ENCODE measurements around the gene SLC6A7. TPM values are rescaled to one million over a fixed set of nuclear protein-coding genes. Genes with fewer than 3 reads are reported as not detected.
"Not testable (repeated sequence)": the region's sequence is repeated elsewhere in the genome, so short reads cannot be mapped to it uniquely, and the experiment has no call there.

Gene SLC6A7
- total RNA-seq, 1 experiment from 2014 or later, result not detected

GRCh38 chr5:150227606-150228273 is 37.9 kb downstream of the SLC6A7 start:
- Histone ChIP-seq H3K9me3 (ENCODE audit: low read depth, low read length, poor library complexity, severe bottlenecking) (no peaks in the 10 kb centered on the region), H3K4me1 (ENCODE audit: insufficient read depth, low read length, poor library complexity, severe bottlenecking) (no peaks in the 10 kb centered on the region), H3K4me3 (ENCODE audit: low read depth, low read length, poor library complexity, severe bottlenecking) (no peak overlapping the region), H3K36me3 (ENCODE audit: insufficient read depth, low read length, poor library complexity, severe bottlenecking) (no peaks in the 10 kb centered on the region), H3K27ac (ENCODE audit: low read depth, low read length, poor library complexity, severe bottlenecking) (no peak overlapping the region), H3K27me3 (replicated peaks; ENCODE audit: insufficient read depth, low read depth, low read length, poor library complexity) (no peaks in the 10 kb centered on the region)
- TF ChIP-seq EZH2 (IDR thresholded peaks at IDR 0.05; ENCODE audit: borderline replicate concordance, low read depth, low read length, poor library complexity, severe bottlenecking), result no peak
- TF ChIP-seq, protein P1, sequence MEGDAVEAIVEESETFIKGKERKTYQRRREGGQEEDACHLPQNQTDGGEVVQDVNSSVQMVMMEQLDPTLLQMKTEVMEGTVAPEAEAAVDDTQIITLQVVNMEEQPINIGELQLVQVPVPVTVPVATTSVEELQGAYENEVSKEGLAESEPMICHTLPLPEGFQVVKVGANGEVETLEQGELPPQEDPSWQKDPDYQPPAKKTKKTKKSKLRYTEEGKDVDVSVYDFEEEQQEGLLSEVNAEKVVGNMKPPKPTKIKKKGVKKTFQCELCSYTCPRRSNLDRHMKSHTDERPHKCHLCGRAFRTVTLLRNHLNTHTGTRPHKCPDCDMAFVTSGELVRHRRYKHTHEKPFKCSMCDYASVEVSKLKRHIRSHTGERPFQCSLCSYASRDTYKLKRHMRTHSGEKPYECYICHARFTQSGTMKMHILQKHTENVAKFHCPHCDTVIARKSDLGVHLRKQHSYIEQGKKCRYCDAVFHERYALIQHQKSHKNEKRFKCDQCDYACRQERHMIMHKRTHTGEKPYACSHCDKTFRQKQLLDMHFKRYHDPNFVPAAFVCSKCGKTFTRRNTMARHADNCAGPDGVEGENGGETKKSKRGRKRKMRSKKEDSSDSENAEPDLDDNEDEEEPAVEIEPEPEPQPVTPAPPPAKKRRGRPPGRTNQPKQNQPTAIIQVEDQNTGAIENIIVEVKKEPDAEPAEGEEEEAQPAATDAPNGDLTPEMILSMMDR (conservative IDR thresholded peaks at IDR 0.05; ENCODE audit: low read depth, low read length), result no peak
- ChIA-PET CTCF (interaction anchor here (0.6 kb wide), 2 partner anchors 77 to 496 kb away, joined by 3 read pairs; no protein-coding TSS in a partner anchor), POLR2A (ENCODE audit: low non-redundant PET) (no interaction called here)
- BruUV-seq (replicated peaks), result no TSS peak
- intact Hi-C loops (cut with micrococcal nuclease; ENCODE audit: unreplicated experiment), result no loop called here
- DNase-seq (ENCODE audit: low spot score), result no peak

DNA sequence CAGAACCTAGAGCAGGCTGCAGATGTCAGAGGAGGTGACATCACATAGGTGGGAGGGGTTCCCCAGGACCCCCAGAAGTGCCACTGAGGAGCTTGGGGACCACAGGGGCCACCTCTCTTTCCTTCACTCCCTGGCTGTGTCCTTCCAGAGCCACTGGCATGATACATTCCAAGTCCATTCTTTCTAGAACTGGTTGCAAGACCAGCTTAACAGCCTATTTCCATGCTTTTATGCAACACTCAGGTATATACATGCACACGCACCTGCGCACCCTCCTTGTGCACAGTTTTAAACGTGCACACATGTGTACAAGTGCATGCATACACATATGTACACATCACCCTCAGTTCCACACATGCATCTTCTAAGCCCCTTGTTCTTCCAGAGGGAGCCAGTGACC is 39.7 kb downstream of the SLC6A7 start:
- Histone ChIP-seq H3K4me1 (ENCODE audit: insufficient read depth, low read length, poor library complexity, severe bottlenecking) (no peaks in the 10 kb centered on the region), H3K27ac (ENCODE audit: low read depth, low read length, poor library complexity, severe bottlenecking) (no peak overlapping the region), H3K9me3 (ENCODE audit: low read depth, low read length, poor library complexity, severe bottlenecking) (no peaks in the 10 kb centered on the region), H3K4me3 (ENCODE audit: low read depth, low read length, poor library complexity, severe bottlenecking) (no peak overlapping the region), H3K27me3 (replicated peaks; ENCODE audit: insufficient read depth, low read depth, low read length, poor library complexity) (no peaks in the 10 kb centered on the region), H3K36me3 (ENCODE audit: insufficient read depth, low read length, poor library complexity, severe bottlenecking) (no peaks in the 10 kb centered on the region)
- no TSS peak for BruUV-seq (replicated peaks)
- intact Hi-C loops (cut with micrococcal nuclease; ENCODE audit: unreplicated experiment), result no loop called here
- no peak for DNase-seq (ENCODE audit: low spot score)
- ChIA-PET POLR2A (ENCODE audit: low non-redundant PET) (no interaction called here), CTCF (no interaction called here)
- TF ChIP-seq, protein P1 (conservative IDR thresholded peaks at IDR 0.05; ENCODE audit: low read depth, low read length), result no peak
- no peak for TF ChIP-seq EZH2 (IDR thresholded peaks at IDR 0.05; ENCODE audit: borderline replicate concordance, low read depth, low read length, poor library complexity, severe bottlenecking)

DNA sequence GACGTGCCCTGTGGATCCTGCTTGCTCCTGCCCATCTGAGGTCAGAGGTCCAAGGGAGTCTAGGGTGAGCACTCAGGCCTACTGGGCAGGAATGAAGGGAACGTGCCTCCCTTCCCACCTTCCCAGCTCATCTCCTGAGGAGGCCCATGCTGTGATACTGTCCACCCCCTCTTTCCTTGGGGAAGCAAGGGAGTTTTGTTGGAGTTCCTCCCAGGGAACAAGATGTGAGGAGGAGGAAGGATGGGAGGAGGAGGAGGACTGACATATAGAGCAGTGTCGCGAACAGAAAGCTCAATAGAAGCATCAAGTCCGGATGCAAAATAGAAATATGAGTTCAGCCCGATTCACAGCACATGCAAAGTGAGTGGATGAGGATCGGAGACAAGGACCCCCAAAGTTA is 41.0 kb downstream of the SLC6A7 start:
- CTCF ChIA-PET, result no interaction called here
- Histone ChIP-seq H3K27ac (ENCODE audit: low read depth, low read length, poor library complexity, severe bottlenecking) (no peak overlapping the region), H3K27me3 (replicated peaks; ENCODE audit: insufficient read depth, low read depth, low read length, poor library complexity) (no peaks in the 10 kb centered on the region), H3K4me1 (ENCODE audit: insufficient read depth, low read length, poor library complexity, severe bottlenecking) (no peaks in the 10 kb centered on the region), H3K4me3 (ENCODE audit: low read depth, low read length, poor library complexity, severe bottlenecking) (no peak overlapping the region), H3K36me3 (ENCODE audit: insufficient read depth, low read length, poor library complexity, severe bottlenecking) (no peaks in the 10 kb centered on the region), H3K9me3 (ENCODE audit: low read depth, low read length, poor library complexity, severe bottlenecking) (no peaks in the 10 kb centered on the region)
- POLR2A ChIA-PET (ENCODE audit: low non-redundant PET), result no interaction called here
- no TSS peak for BruUV-seq (replicated peaks)
- intact Hi-C loops (cut with micrococcal nuclease; ENCODE audit: unreplicated experiment), result no loop called here
- no peak for TF ChIP-seq EZH2 (IDR thresholded peaks at IDR 0.05; ENCODE audit: borderline replicate concordance, low read depth, low read length, poor library complexity, severe bottlenecking)
- TF ChIP-seq, protein P1 (conservative IDR thresholded peaks at IDR 0.05; ENCODE audit: low read depth, low read length), result no peak
- no peak for DNase-seq (ENCODE audit: low spot score)

DNA sequence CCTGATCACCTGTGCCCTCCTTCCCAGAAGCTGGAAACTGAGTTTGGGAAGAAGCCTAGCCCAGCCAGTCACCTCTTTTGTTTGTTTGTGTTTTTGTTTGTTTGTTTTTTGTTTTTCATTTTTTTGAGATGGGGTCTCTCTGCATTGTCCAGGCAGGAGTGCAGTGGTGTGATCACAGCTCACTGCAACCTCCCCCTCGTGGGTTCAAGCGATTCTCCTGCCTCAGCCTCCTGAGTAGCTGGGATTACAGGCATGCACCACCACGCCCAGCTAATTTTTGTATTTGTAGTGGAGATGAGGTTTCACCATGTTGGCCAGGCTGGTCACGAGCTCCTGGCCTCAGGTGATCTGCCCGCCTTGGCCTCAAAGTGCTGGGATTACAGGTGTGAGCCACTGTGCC is 43.8 kb downstream of the SLC6A7 start:
- BruUV-seq (replicated peaks); H3K4me3 ChIP-seq (ENCODE audit: low read depth, low read length, poor library complexity, severe bottlenecking); H3K4me1 ChIP-seq (ENCODE audit: insufficient read depth, low read length, poor library complexity, severe bottlenecking); DNase-seq (ENCODE audit: low spot score); H3K27ac ChIP-seq (ENCODE audit: low read depth, low read length, poor library complexity, severe bottlenecking); H3K27me3 ChIP-seq (replicated peaks; ENCODE audit: insufficient read depth, low read depth, low read length, poor library complexity); intact Hi-C loops (cut with micrococcal nuclease; ENCODE audit: unreplicated experiment); H3K36me3 ChIP-seq (ENCODE audit: insufficient read depth, low read length, poor library complexity, severe bottlenecking); CTCF ChIA-PET; POLR2A ChIA-PET (ENCODE audit: low non-redundant PET); H3K9me3 ChIP-seq (ENCODE audit: low read depth, low read length, poor library complexity, severe bottlenecking): not testable (repeated sequence)
